ENCODE data around the gene DAAM2. TPM values are rescaled to one million over a fixed set of nuclear protein-coding genes. Genes with fewer than 3 reads are reported as not detected.

Gene DAAM2
- total and polyA plus RNA-seq, 2 experiments from 2014 or later = 1.8 to 5.6 TPM

- no peak for TF ChIP-seq EZH2 (IDR thresholded peaks at IDR 0.05; ENCODE audit: insufficient read depth, poor library complexity, severe bottlenecking)
- TF ChIP-seq EZH2phosphoT487 (IDR thresholded peaks at IDR 0.05; ENCODE audit: insufficient read depth, low read depth) = no peak
- Histone ChIP-seq H3F3A (ENCODE audit: insufficient read depth) (no peaks in the 10 kb centered on the region), H3K27ac (no peak overlapping the region), H3K4me3 (no peak overlapping the region), H3K27me3 (replicated peaks; ENCODE audit: insufficient read depth) (no peaks in the 10 kb centered on the region), H3K36me3 (ENCODE audit: low read depth) (no peaks in the 10 kb centered on the region), H4K20me1 (ENCODE audit: insufficient read depth) (no peaks in the 10 kb centered on the region), H3K9me3 (ENCODE audit: low read depth) (no peaks in the 10 kb centered on the region), H3K9ac (no peak overlapping the region), H2AFZ (no peak overlapping the region), H3K79me2 (ENCODE audit: insufficient read depth) (no peaks in the 10 kb centered on the region), H3K4me2 (ENCODE audit: unreplicated experiment) (no peak overlapping the region), H3K9me2 (ENCODE audit: insufficient read depth) (no peaks in the 10 kb centered on the region), H3K4me1 (ENCODE audit: insufficient read depth) (0 out of 2 replicates have a peak, but pooled peaks cover 7% of the 10 kb centered on the region)
- 60 to 78% methylated on average over 2 of the region's 2 CpGs for WGBS, 2 experiments (ENCODE audit: low coverage in 1 of 2, low lambda C conversion rate in 2 of 2, missing lambda C conversion rate in 2 of 2)
- no peak for DNase-seq
- in situ Hi-C loops (cut with MboI) = no loop called here
Observed at GRCh38 chr6:39850736-39851297, 58.6 kb downstream of the DAAM2 start.

GRCh38 chr6:39851331-39851730 lies 59.2 kb downstream of the DAAM2 start:
- Histone ChIP-seq H3K36me3 (ENCODE audit: low read depth) (no peaks in the 10 kb centered on the region), H3K79me2 (ENCODE audit: insufficient read depth) (no peaks in the 10 kb centered on the region), H3F3A (ENCODE audit: insufficient read depth) (no peaks in the 10 kb centered on the region), H3K4me1 (ENCODE audit: insufficient read depth) (0 out of 2 replicates have a peak, but pooled peaks cover 7% of the 10 kb centered on the region), H3K9ac (no peak overlapping the region), H3K9me2 (ENCODE audit: insufficient read depth) (no peaks in the 10 kb centered on the region), H3K9me3 (ENCODE audit: low read depth) (no peaks in the 10 kb centered on the region), H3K4me2 (ENCODE audit: unreplicated experiment) (no peak overlapping the region), H3K4me3 (no peak overlapping the region), H3K27ac (no peak overlapping the region), H3K27me3 (replicated peaks; ENCODE audit: insufficient read depth) (no peaks in the 10 kb centered on the region), H2AFZ (no peak overlapping the region), H4K20me1 (ENCODE audit: insufficient read depth) (no peaks in the 10 kb centered on the region)
- TF ChIP-seq EZH2phosphoT487 (IDR thresholded peaks at IDR 0.05; ENCODE audit: insufficient read depth, low read depth) = no peak
- TF ChIP-seq EZH2 (IDR thresholded peaks at IDR 0.05; ENCODE audit: insufficient read depth, poor library complexity, severe bottlenecking) = no peak
- 93 to 95% methylated on average over 4 of the region's 4 CpGs for WGBS, 2 experiments (ENCODE audit: low coverage in 1 of 2, low lambda C conversion rate in 2 of 2, missing lambda C conversion rate in 2 of 2)
- DNase-seq = no peak
- in situ Hi-C loops (cut with MboI) = no loop called here

GRCh38 chr6:39852324-39852723 lies 60.1 kb downstream of the DAAM2 start:
- H3K9me3 ChIP-seq (ENCODE audit: low read depth) = no peaks in the 10 kb centered on the region
- H3K9me2 ChIP-seq (ENCODE audit: insufficient read depth) = no peaks in the 10 kb centered on the region
- no peak overlapping the region for H3K4me3 ChIP-seq
- no peak for DNase-seq
- no peaks in the 10 kb centered on the region for H3K36me3 ChIP-seq (ENCODE audit: low read depth)
- TF ChIP-seq EZH2phosphoT487 (IDR thresholded peaks at IDR 0.05; ENCODE audit: insufficient read depth, low read depth) (no peak), EZH2 (IDR thresholded peaks at IDR 0.05; ENCODE audit: insufficient read depth, poor library complexity, severe bottlenecking) (no peak)
- in situ Hi-C loops (cut with MboI) = no loop called here
- H2AFZ ChIP-seq = no peak overlapping the region
- H3F3A ChIP-seq (ENCODE audit: insufficient read depth) = no peaks in the 10 kb centered on the region
- H4K20me1 ChIP-seq (ENCODE audit: insufficient read depth) = no peaks in the 10 kb centered on the region
- H3K27ac ChIP-seq = no peak overlapping the region
- H3K4me2 ChIP-seq (ENCODE audit: unreplicated experiment) = no peak overlapping the region
- WGBS, 2 experiments (ENCODE audit: low coverage in 1 of 2, low lambda C conversion rate in 2 of 2, missing lambda C conversion rate in 2 of 2) = 91 to 93% methylated on average over 8 to 9 of the region's 9 CpGs
- no peaks in the 10 kb centered on the region for H3K79me2 ChIP-seq (ENCODE audit: insufficient read depth)
- no peak overlapping the region for H3K9ac ChIP-seq
- no peaks in the 10 kb centered on the region for H3K27me3 ChIP-seq (replicated peaks; ENCODE audit: insufficient read depth)
- 0 out of 2 replicates have a peak, but pooled peaks cover 7% of the 10 kb centered on the region for H3K4me1 ChIP-seq (ENCODE audit: insufficient read depth)

- Histone ChIP-seq H3K9ac (no peak overlapping the region), H3K9me2 (ENCODE audit: insufficient read depth) (no peaks in the 10 kb centered on the region), H3K9me3 (ENCODE audit: low read depth) (no peaks in the 10 kb centered on the region), H3K79me2 (ENCODE audit: insufficient read depth) (no peaks in the 10 kb centered on the region), H3K27me3 (replicated peaks; ENCODE audit: insufficient read depth) (no peaks in the 10 kb centered on the region), H3K4me3 (no peak overlapping the region), H2AFZ (no peak overlapping the region), H3K4me2 (ENCODE audit: unreplicated experiment) (no peak overlapping the region), H4K20me1 (ENCODE audit: insufficient read depth) (no peaks in the 10 kb centered on the region), H3K27ac (no peak overlapping the region), H3K36me3 (ENCODE audit: low read depth) (no peaks in the 10 kb centered on the region), H3K4me1 (ENCODE audit: insufficient read depth) (0 out of 2 replicates have a peak, but pooled peaks cover 7% of the 10 kb centered on the region), H3F3A (ENCODE audit: insufficient read depth) (no peaks in the 10 kb centered on the region)
- DNase-seq = no peak
- in situ Hi-C loops (cut with MboI) = no loop called here
- TF ChIP-seq EZH2 (IDR thresholded peaks at IDR 0.05; ENCODE audit: insufficient read depth, poor library complexity, severe bottlenecking) (no peak), EZH2phosphoT487 (IDR thresholded peaks at IDR 0.05; ENCODE audit: insufficient read depth, low read depth) (no peak)
- 76 to 87% methylated on average over 3 of the region's 3 CpGs for WGBS, 2 experiments (ENCODE audit: low coverage in 1 of 2, low lambda C conversion rate in 2 of 2, missing lambda C conversion rate in 2 of 2)
Observed at GRCh38 chr6:39853604-39854003, 61.4 kb downstream of the DAAM2 start.

Data from GM23248 (cell line).